GM12878 (cell line): ENCODE data around the gene POMP. TPM values are rescaled to one million over a fixed set of nuclear protein-coding genes. Genes with fewer than 3 reads are reported as not detected.

Experiments
- DPF2 ChIP-seq: fragments of 450-650 bp; IDR thresholded peaks from 2 replicates; pipeline ENCODE4 v1.6.1; 2017; ENCODE audit warnings: mild to moderate bottlenecking
- EGR1 ChIP-seq, 2 experiments: IDR thresholded peaks; 1 replicate in 1 of 2; 2 replicates in 1 of 2; pipeline ENCODE4 v1.6.1; 2011 to 2012; ENCODE audit warnings: low read depth in 2 of 2, low read length in 2 of 2, borderline replicate concordance in 1 of 2, mild to moderate bottlenecking in 1 of 2, moderate library complexity in 1 of 2
- HCFC1 ChIP-seq: fragments of 150-350 bp; IDR thresholded peaks from 2 replicates; pipeline ENCODE4 v1.6.1; 2014; ENCODE audit warnings: low read length
- IKZF2 ChIP-seq, 2 experiments: fragments of 450-650 bp; IDR thresholded peaks; 2 replicates each; pipeline ENCODE4 v1.6.1; 2017; ENCODE audit warnings: mild to moderate bottlenecking in 2 of 2, moderate library complexity in 2 of 2
- IRF4 ChIP-seq: IDR thresholded peaks from 2 replicates; pipeline ENCODE4 v1.6.1; 2011; ENCODE audit warnings: low read depth, low read length
- IRF5 ChIP-seq: fragments of 450-650 bp; IDR thresholded peaks from 2 replicates; pipeline ENCODE4 v1.6.1; 2017; ENCODE audit warnings: borderline replicate concordance
- MAX ChIP-seq: IDR thresholded peaks from 2 replicates; pipeline ENCODE4 v1.6.1; 2012; ENCODE audit warnings: low read depth, low read length, improper control_type of control experiment
- MEF2B ChIP-seq: fragments of 450-650 bp; IDR thresholded peaks from 2 replicates; pipeline ENCODE4 v1.6.1; 2018; ENCODE audit warnings: mild to moderate bottlenecking, moderate library complexity; ENCODE audit not compliant: partially characterized antibody, poor library complexity, severe bottlenecking
- NR2C2 ChIP-seq: IDR thresholded peaks from 2 replicates; pipeline ENCODE4 v1.6.1; 2011; ENCODE audit warnings: borderline replicate concordance, low read depth; ENCODE audit not compliant: control insufficient read depth, insufficient read length
- PAX8 ChIP-seq: fragments of 450-650 bp; IDR thresholded peaks from 2 replicates; pipeline ENCODE4 v1.6.1; 2017; ENCODE audit warnings: mild to moderate bottlenecking, moderate library complexity
- PRDM15 ChIP-seq: fragments of 450-650 bp; formaldehyde crosslinking; IDR thresholded peaks from 2 replicates; pipeline ENCODE4 v1.4.0; 2020; ENCODE audit warnings: mild to moderate bottlenecking, moderate library complexity
- REST ChIP-seq: IDR thresholded peaks from 2 replicates; pipeline ENCODE4 v1.6.1; 2012; ENCODE audit warnings: mild to moderate bottlenecking, low read depth, low read length
- RFX5 ChIP-seq: IDR thresholded peaks from 2 replicates; pipeline ENCODE4 v1.6.1; 2011; ENCODE audit warnings: low read depth, low read length, improper control_type of control experiment
- SMAD5 ChIP-seq: IDR thresholded peaks from 2 replicates; pipeline ENCODE4 v1.6.1; 2016; ENCODE audit warnings: antibody characterized with exemption, low read depth
- SMARCA5 ChIP-seq: fragments of 450-650 bp; IDR thresholded peaks from 2 replicates; pipeline ENCODE4 v1.6.1; 2017; ENCODE audit warnings: mild to moderate bottlenecking
- SRF ChIP-seq, 2 experiments: IDR thresholded peaks; 2 replicates each; pipeline ENCODE4 v1.6.1; 2011; ENCODE audit warnings: low read depth in 2 of 2, low read length in 2 of 2, mild to moderate bottlenecking in 1 of 2, moderate library complexity in 1 of 2
- TBL1XR1 ChIP-seq: IDR thresholded peaks from 2 replicates; pipeline ENCODE4 v1.6.1; 2012; ENCODE audit warnings: low read depth, low read length, improper control_type of control experiment
- USF2 ChIP-seq: IDR thresholded peaks from 2 replicates; pipeline ENCODE4 v1.6.1; 2011; ENCODE audit warnings: low read depth, low read length, improper control_type of control experiment, borderline replicate concordance
- YY1 ChIP-seq: IDR thresholded peaks from 2 replicates; pipeline ENCODE4 v1.6.1; 2011; ENCODE audit warnings: low read depth, mild to moderate bottlenecking, low read length
- ZBED1 ChIP-seq: IDR thresholded peaks from 2 replicates; pipeline ENCODE4 v1.6.1; 2016; ENCODE audit warnings: borderline replicate concordance
- polyA plus RNA-seq, 11 experiments: library from polyadenylated mRNA; depleted of rRNA in 4 of 11; unstranded in 6 of 11; stranded (reverse) in 5 of 11; fragments of >200 nt; fragmentation: Nextera tagmentation in 4 of 11; fragmentation: Illumina TruSeq in 1 of 11; extraction: Ambion mirVana in 4 of 11; extraction: Trizol in 1 of 11; gene quantifications; 1 replicate in 1 of 11; 2 replicates in 10 of 11; pipeline versions ENCODE4 v1.2.1 to v1.2.3, GENCODE V29; 2011 to 2016; ENCODE audit warnings: inconsistent platforms in 2 of 11, missing spikeins in 2 of 11, low read depth in 1 of 11
- total RNA-seq, 4 experiments: library from RNA; depleted of rRNA in 3 of 4; stranded (reverse); fragments of >200 nt in 3 of 4; fragmentation: Illumina TruSeq in 1 of 4; extraction: Trizol in 1 of 4; gene quantifications; 2 replicates each; pipeline versions ENCODE4 v1.2.1 to v1.2.3, GENCODE V29; 2013 to 2021

POMP gene
- total and polyA plus RNA-seq, 10 of the 15 experiments (the other 5 are each of a cell fraction or from before 2014, with no cell fraction given): 90.4 to 668 (median 144) TPM

- 0 out of 4 replicates have a peak, but pooled peaks of 1 of the 2 experiments have one; percentile 26 for TF ChIP-seq SRF (IDR thresholded peaks at IDR 0.05; ENCODE audit: low read depth in 2 of 2, low read length in 2 of 2)
- TF ChIP-seq ZBED1: peak; percentile 56
- TF ChIP-seq PRDM15: no peak
- no peak for TF ChIP-seq NR2C2
- TF ChIP-seq IKZF2 (IDR thresholded peaks at IDR 0.05): peak; percentile 91 to 93
- no peak for TF ChIP-seq IRF5
- peak; percentile 76 for TF ChIP-seq YY1
- 0 out of 2 replicates have a peak, but pooled peaks have one; percentile 32 for TF ChIP-seq REST
- TF ChIP-seq USF2: no peak
- TF ChIP-seq MAX: peak; percentile 65
- TF ChIP-seq EGR1 (IDR thresholded peaks at IDR 0.05; ENCODE audit: borderline replicate concordance in 1 of 2, low read depth in 2 of 2, low read length in 2 of 2): peak in 1 of 2 experiments; percentile 86; a peak in 2 of 3 replicates
- peak; percentile 70; the same call in 1 of the 2 replicates for TF ChIP-seq DPF2
- no peak for TF ChIP-seq SMARCA5
- peak; percentile 100 for TF ChIP-seq MEF2B
- TF ChIP-seq PAX8: no peak
- TF ChIP-seq IRF4: peak; percentile 60
- TF ChIP-seq HCFC1: peak; percentile 61
- no peak for TF ChIP-seq RFX5
- TF ChIP-seq SMAD5: peak; percentile 64
- peak; percentile 87 for TF ChIP-seq TBL1XR1
Observed at GRCh38 chr13:28658796-28659620, at the start of gene POMP (continued).
